Lung (tissue), 12 donors: ENCODE measurements around the gene VTI1A. TPM values are rescaled to one million over a fixed set of nuclear protein-coding genes. Genes with fewer than 3 reads are reported as not detected.

Source experiments
- ATAC-seq: fragments of 200-7000 bp; cut with Tn5 transposase; one replicate; pipeline ENCODE4 v1.9.1; 2020; ENCODE audit warnings: moderate number of reproducible peaks; ENCODE audit not compliant: insufficient read depth, low FRiP score
- DNase-seq, 3 donors: peaks; one replicate each; pipeline ENCODE4 v3.0.0-alpha.2; 2013 to 2017
- H3K27ac ChIP-seq, 2 donors: one replicate each; pipeline ENCODE4 v1.5.1; 2013; ENCODE audit warnings: mild to moderate bottlenecking in 2 of 2, moderate library complexity in 2 of 2, control low read depth in 1 of 2, inconsistent platforms in 1 of 2, low read depth in 1 of 2, low read length in 1 of 2
- H3K27me3 ChIP-seq, 3 donors: one replicate each; pipeline ENCODE4 v1.5.1; 2013; ENCODE audit warnings: low read length in 2 of 3; ENCODE audit not compliant: control insufficient read depth in 3 of 3, insufficient read depth in 3 of 3
- H3K36me3 ChIP-seq, 4 donors: one replicate each; pipeline ENCODE4 v1.5.1; 2013; ENCODE audit warnings: low read length in 4 of 4, mild to moderate bottlenecking in 1 of 4, moderate library complexity in 1 of 4; ENCODE audit not compliant: control insufficient read depth in 4 of 4, insufficient read depth in 4 of 4
- H3K4me1 ChIP-seq, 5 donors: one replicate each; pipeline ENCODE4 v1.5.1; 2013; ENCODE audit warnings: low read length in 5 of 5, mild to moderate bottlenecking in 2 of 5, moderate library complexity in 1 of 5; ENCODE audit not compliant: control insufficient read depth in 5 of 5, insufficient read depth in 5 of 5
- H3K4me3 ChIP-seq: one replicate; pipeline ENCODE4 v1.5.1; 2013; ENCODE audit warnings: mild to moderate bottlenecking, control low read depth, moderate library complexity
- H3K9ac ChIP-seq, 2 donors: one replicate each; pipeline ENCODE4 v1.5.1; 2013; ENCODE audit warnings: low read length in 2 of 2, control low read depth in 1 of 2; ENCODE audit not compliant: insufficient read depth in 1 of 2
- H3K9me3 ChIP-seq, 4 donors: one replicate each; pipeline ENCODE4 v1.5.1; 2013; ENCODE audit warnings: low read length in 3 of 4, mild to moderate bottlenecking in 1 of 4, moderate library complexity in 1 of 4; ENCODE audit not compliant: control insufficient read depth in 4 of 4, insufficient read depth in 3 of 4
- WGBS, 2 donors: extraction: QIAGEN DNeasy Blood & Tissue Kit; methylation state at CpG; one replicate each; pipeline ENCODE4 v1.1.7; 2013; 5-methylcytosine and 5-hydroxymethylcytosine counted together
- polyA plus RNA-seq, 2 donors: library from polyadenylated mRNA; stranded (reverse); fragments of 200-250 nt; gene quantifications; one replicate each; pipeline ENCODE4 v1.2.1, GENCODE V29; 2013
- total RNA-seq, 2 donors: library from RNA; depleted of rRNA in 1 of 2; stranded (reverse); fragments of >200 nt in 1 of 2; gene quantifications; one replicate each; pipeline ENCODE4 v1.2.1, GENCODE V29; 2014 to 2021
- TF ChIP-seq, protein P1 (sequence below): IDR thresholded peaks from 2 replicates; pipeline ENCODE4 v1.5.1; 2012; ENCODE audit warnings: mild to moderate bottlenecking; ENCODE audit errors: control extremely low read depth, extremely low read depth
- donor health status: control.
- donor health status: control.
- donor health status: Bipolar disorder and iron deficiency.
- donor health status: healthy.
- donor health status: DM: yes; HTN: yes; CAD: no.

Gene VTI1A
- total and polyA plus RNA-seq, 4 donors: 9.2 to 48.2 (median 28.4) TPM

DNA sequence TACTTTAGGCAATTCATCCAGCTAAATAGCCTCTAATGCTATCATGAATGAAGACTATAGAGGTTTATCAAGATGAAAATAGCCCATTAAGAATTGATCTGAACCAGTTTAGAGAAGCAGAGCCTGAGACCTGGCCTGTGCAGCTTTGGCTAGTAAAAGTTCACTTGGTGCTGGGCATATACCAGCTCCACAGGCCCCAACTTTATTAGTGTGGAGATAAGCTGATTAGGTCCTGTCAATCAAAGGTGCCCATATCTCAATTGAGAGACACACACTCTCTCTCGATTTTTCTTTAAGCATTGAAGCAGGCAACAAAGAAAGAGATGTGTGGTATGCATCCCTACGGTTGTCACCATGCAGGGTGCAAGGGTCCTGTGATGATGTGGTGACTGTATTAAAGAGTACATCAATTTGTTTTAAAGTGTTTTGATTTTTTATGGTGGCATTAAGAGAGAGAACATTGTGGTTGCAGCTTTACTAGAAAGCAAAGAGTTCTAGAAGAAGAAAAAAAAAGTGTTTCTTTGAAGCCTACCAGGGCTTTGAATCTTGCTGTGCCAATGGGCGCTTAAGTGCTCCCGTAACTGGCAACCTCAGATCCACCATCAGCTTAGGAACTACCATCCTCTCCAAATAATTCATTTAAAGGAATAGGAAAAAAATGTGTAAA lies 111.6 kb downstream of the VTI1A start:
- no peak overlapping the region for H3K27ac ChIP-seq
- TF ChIP-seq, protein P1, sequence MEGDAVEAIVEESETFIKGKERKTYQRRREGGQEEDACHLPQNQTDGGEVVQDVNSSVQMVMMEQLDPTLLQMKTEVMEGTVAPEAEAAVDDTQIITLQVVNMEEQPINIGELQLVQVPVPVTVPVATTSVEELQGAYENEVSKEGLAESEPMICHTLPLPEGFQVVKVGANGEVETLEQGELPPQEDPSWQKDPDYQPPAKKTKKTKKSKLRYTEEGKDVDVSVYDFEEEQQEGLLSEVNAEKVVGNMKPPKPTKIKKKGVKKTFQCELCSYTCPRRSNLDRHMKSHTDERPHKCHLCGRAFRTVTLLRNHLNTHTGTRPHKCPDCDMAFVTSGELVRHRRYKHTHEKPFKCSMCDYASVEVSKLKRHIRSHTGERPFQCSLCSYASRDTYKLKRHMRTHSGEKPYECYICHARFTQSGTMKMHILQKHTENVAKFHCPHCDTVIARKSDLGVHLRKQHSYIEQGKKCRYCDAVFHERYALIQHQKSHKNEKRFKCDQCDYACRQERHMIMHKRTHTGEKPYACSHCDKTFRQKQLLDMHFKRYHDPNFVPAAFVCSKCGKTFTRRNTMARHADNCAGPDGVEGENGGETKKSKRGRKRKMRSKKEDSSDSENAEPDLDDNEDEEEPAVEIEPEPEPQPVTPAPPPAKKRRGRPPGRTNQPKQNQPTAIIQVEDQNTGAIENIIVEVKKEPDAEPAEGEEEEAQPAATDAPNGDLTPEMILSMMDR: no peak
- no peaks in the 10 kb centered on the region for H3K9me3 ChIP-seq
- H3K4me3 ChIP-seq: no peak overlapping the region
- no peaks in the 10 kb centered on the region for H3K27me3 ChIP-seq
- H3K36me3 ChIP-seq: no peaks in the 10 kb centered on the region
- ATAC-seq (no peak), DNase-seq (no peak)
- 90 to 91% methylated on average over 4 of the region's 4 CpGs for WGBS, 2 donors
- H3K4me1 ChIP-seq: peaks cover 0 to 9% (median 0%) of the 10 kb centered on the region in 5 donors
- H3K9ac ChIP-seq: no peak overlapping the region

DNA sequence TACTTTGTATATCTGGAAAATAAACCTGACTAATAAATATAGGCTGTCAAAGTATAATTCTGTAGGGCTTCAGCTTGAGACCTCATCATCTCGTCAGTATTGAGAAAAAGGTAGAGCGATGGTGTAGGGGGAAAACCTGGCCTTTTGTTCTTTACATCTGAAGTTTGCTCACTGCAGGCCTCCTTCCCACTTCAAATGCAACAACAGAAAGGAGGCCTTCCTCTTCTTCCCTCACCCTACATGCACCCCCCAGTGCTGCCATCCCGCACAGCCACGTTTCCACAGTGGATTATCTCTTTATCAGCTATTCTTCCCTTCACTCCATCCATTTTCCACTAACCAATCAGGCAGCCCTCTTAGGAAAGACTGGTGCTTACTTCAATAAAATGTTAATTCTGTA lies 112.3 kb downstream of the VTI1A start:
- ATAC-seq (no peak), DNase-seq (no peak)
- Histone ChIP-seq H3K4me3 (no peak overlapping the region), H3K9ac (no peak overlapping the region), H3K4me1 (peaks cover 0 to 12% (median 0%) of the 10 kb centered on the region in 5 donors), H3K36me3 (no peaks in the 10 kb centered on the region), H3K27ac (no peak overlapping the region), H3K9me3 (no peaks in the 10 kb centered on the region), H3K27me3 (no peaks in the 10 kb centered on the region)
- TF ChIP-seq, protein P1: no peak
- 94 to 98% methylated on average over 4 of the region's 4 CpGs for WGBS, 2 donors

DNA sequence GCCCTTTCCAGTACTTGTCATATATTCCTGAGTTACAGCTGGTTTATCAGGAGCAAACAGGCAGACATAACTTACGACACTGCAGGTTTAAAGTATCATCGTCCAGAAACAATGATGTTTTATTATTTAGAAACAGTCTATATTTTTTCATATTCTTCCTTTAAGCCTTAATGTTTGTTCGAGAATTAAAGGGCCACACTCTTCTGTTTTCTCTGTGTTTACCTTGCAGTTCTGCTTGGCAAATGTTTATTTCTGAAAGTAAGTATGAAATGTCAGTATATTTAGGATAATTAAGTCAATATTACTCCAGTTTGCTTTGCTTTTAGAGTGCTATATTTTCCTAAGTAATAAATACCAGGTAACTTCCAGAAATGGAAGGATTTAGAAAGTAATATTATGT lies 115.1 kb downstream of the VTI1A start:
- Histone ChIP-seq H3K9ac (no peak overlapping the region), H3K4me1 (peaks cover 0 to 18% (median 0%) of the 10 kb centered on the region in 5 donors), H3K27me3 (no peaks in the 10 kb centered on the region), H3K27ac (no peak overlapping the region), H3K9me3 (no peaks in the 10 kb centered on the region), H3K4me3 (no peak overlapping the region), H3K36me3 (no peaks in the 10 kb centered on the region)
- ATAC-seq (no peak), DNase-seq (no peak)
- 66 to 83% methylated on average over 3 of the region's 3 CpGs for WGBS, 2 donors
- TF ChIP-seq, protein P1: no peak
